Subcutaneous adipose tissue (tissue), 4 donors: ENCODE data around the gene MRC1. TPM values are rescaled to one million over a fixed set of nuclear protein-coding genes. Genes with fewer than 3 reads are reported as not detected.

Experiments
- CTCF ChIP-seq: fragments of 450-650 bp; IDR thresholded peaks from one replicate; pipeline ENCODE4 v1.5.1; 2016; ENCODE audit warnings: low read depth, mild to moderate bottlenecking, control low read depth, antibody characterized with exemption, moderate library complexity
- total RNA-seq, 4 donors: library from RNA; depleted of rRNA; stranded (reverse); fragments of >200 nt; gene quantifications; one replicate each; pipeline ENCODE4 v1.1.0, GENCODE V29; 2016

The MRC1 gene
- total RNA-seq, 4 donors from 2014 or later: 86.3 to 232 (median 218) TPM

- no peak for TF ChIP-seq CTCF
These were observed 22.2 kb downstream of the MRC1 start for GRCh38 chr10:17831341-17831740.

GRCh38 chr10:17831896-17832295 lies 22.7 kb downstream of the MRC1 start:
- TF ChIP-seq CTCF: no peak

- no peak for TF ChIP-seq CTCF
These were observed 24.5 kb downstream of the MRC1 start for GRCh38 chr10:17833656-17834055.

- TF ChIP-seq CTCF: no peak
These were observed 26.5 kb downstream of the MRC1 start for GRCh38 chr10:17835688-17836087.

- TF ChIP-seq CTCF: no peak
These were observed 27.8 kb downstream of the MRC1 start for GRCh38 chr10:17836942-17837341.

GRCh38 chr10:17838080-17838648 lies 29.0 kb downstream of the MRC1 start:
- no peak for TF ChIP-seq CTCF

- TF ChIP-seq CTCF: no peak
These were observed 31.9 kb downstream of the MRC1 start for GRCh38 chr10:17841050-17841449.
